Measurements from ENCODE around the gene KIF6. TPM values are rescaled to one million over a fixed set of nuclear protein-coding genes. Genes with fewer than 3 reads are reported as not detected.

The KIF6 gene
- total and polyA plus RNA-seq, 2 of the 8 experiments (the other 6 are each of a cell fraction or from before 2014, with no cell fraction given): 0.53 to 0.65 TPM

DNA sequence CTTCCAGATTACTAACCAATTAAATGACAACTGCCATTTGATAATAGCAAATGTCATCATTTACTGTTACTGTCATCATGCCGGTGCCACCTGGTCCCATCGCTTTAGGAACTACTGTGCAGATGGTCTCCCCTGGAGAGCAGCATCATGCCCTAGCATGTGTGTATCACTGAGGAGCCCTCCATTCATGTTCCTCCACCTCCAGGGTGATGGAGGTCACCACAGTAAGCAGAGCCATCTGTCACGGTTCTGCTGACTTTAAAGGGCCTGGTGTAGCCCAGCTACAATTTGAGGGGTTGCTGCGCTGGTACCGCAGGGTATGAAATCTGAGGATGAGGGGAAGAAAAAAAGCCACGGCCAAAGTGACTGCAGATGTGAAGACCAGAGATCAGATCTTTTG is 283.9 kb downstream of the KIF6 start (continued):
- TF ChIP-seq CBX5 (IDR thresholded peaks at IDR 0.05; ENCODE audit: low read depth, low read length): no peak

Measured in H1 (cell line).